Stimulated activated CD4-positive, alpha-beta T cell treated with anti-CD3 and anti-CD28 coated beads, TNF-alpha, amount 100 ng/mL, for 4 hours (primary cell): Measurements from ENCODE around the gene P2RY11.

Experiments used
- DNase-seq, 3 experiments: peaks; one replicate each; pipeline ENCODE4 v3.0.0-alpha.2; 2020; ENCODE audit warnings: low read depth in 3 of 3

Gene P2RY11

GRCh38 chr19:10113964-10114650 is 2.6 kb downstream of the P2RY11 start:
- DNase-seq, result no peak

GRCh38 chr19:10114651-10115391 is 3.3 kb downstream of the P2RY11 start:
- no peak for DNase-seq

GRCh38 chr19:10115392-10116084 is 4.0 kb downstream of the P2RY11 start:
- no peak for DNase-seq

GRCh38 chr19:10116085-10116865 is 4.8 kb downstream of the P2RY11 start:
- no peak for DNase-seq

DNA sequence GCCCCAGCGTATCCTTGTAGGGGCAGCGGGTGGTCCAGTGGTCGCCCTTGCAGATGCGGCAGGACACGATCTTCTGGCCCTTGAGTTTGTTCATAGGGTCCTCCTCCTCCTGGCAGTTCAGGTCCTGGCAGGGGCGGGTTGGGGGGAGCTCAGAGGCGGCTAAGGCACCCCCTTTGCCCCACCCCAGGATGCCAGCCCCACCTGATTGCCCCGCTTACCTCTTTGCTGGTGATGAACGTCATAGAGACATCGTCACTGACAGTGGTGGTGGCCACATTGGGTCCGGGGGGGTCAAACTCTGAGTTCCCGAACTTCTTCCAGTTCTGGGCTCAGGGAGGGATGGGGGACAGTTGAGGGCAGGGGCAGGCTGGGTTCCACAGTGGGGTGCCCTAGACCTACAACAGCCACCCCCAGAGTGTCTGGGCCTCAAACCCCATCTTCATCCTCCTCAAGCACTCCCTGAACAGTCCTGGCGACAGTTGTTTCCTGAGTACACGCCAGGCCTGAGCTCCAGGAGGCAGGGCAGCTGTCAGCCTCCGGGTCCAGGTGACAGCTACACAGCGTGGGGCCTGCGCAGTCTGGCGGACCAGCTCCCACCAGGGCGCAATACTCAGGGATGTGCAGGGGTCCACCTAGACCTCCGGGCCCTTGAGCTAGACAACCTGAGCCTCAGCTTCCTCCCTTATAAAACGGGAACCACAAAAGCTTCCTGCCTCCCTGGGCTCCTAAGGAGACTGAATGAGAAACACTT is 5.5 kb downstream of the P2RY11 start:
- no peak for DNase-seq

DNA sequence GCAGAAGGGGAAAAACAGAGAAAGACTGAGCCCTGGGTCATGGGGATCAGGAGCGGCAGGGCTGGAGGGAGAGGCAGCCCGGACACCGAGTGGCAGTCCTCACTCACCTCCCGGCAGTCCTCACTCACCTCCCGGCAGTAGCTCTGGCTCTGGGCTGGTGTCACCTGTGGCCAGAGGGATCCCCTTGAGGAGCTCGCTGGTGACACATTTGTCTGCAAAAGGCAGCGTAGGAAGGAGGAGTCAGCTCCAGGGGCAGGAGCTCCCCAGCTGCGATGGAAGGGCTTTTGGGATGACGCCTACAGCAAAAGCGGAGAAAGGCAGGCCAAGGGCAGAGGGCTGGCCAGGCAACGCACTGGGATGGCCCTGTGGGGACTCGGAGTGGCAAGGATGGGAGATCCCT is 7.5 kb downstream of the P2RY11 start:
- DNase-seq, result no peak

GRCh38 chr19:10120538-10121189 is 9.2 kb downstream of the P2RY11 start:
- DNase-seq, result no peak

DNA sequence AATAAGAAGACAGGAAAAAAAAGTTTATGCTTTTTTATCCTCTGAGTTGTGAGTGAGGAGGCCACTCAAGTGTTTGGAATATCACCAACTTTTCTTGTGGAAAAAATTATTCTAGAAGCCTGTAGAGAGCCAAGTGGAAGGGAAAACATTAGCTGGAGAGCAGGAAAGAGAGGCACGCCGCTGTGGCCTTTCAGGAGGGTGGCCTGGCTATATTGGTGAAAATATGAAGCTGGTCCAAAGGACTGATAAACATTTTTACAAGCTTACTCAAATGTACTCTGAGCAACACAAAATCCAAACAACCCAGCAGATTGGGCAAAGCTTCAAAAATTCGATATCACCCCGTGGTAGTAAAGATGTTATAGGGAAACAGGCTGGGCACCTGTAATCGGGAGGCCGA is 10.6 kb downstream of the P2RY11 start:
- DNase-seq, result no peak

DNA sequence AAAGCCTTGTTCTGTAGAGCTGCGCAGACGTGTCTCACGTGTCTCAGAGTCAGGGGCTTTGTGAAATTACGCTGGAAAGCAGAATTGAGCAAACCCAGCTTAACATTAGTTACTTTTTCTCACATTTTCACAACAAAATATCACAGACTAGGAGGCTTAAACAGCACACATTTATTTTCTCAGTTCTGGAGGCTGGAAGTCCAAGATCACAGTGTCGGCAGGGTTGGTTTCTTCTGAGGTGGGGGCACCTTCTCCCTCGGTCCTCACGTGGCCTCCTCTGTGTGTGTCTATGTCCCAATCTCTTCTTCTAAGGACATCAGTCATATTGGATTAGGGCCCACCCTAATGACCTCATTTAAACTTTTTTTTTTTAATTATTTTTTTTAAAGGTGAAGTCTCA is 12.9 kb downstream of the P2RY11 start:
- no peak for DNase-seq

GRCh38 chr19:10126213-10126639 is 14.7 kb downstream of the P2RY11 start:
- no peak for DNase-seq

- DNase-seq, result no peak
Observed at GRCh38 chr19:10132905-10133304, 21.4 kb downstream of the P2RY11 start.

- no peak for DNase-seq
Observed at GRCh38 chr19:10133596-10133995, 22.1 kb downstream of the P2RY11 start.

DNA sequence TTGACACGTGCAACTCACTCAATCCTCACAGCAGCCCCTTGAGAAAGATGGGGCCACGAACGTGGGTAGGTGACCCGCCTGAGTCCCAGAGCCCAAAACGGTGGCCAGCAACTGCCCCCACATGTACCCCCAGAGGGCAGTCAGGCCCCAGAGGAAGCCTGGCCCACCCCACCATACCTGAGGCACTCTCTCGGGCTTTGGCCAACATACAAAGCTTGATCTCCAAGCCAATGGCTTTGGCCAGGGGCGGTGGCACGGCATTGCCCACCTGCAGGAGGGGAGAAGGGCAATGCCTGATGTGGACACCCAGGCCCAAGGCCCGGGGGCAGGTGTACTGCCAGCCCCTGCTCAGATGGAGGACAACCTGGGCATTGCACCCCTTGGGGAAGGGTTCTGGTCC is 22.5 kb downstream of the P2RY11 start:
- DNase-seq, result no peak

GRCh38 chr19:10135551-10136334 is 24.2 kb downstream of the P2RY11 start:
- no peak for DNase-seq

DNA sequence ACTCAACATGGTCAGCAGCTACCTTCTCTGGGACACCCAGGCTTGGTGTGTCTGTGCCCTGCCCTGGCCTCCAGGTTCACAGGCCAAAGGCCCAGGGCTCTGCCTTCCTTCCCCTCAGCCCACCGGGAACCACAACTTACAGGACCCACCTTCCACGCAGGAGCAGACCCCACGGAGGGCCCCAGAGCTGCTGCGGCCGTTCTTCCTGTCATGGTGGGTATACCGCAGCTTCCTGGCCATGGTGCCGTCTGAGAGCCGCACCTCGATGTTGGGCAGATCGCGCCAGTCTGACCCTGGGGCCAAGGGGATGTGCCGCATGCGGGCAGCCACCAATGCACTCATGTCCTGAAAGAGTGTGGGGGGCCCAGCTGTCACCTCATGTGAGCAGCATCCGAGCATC is 25.4 kb downstream of the P2RY11 start:
- DNase-seq, result no peak

GRCh38 chr19:10137751-10138682 is 26.5 kb downstream of the P2RY11 start:
- no peak for DNase-seq

DNA sequence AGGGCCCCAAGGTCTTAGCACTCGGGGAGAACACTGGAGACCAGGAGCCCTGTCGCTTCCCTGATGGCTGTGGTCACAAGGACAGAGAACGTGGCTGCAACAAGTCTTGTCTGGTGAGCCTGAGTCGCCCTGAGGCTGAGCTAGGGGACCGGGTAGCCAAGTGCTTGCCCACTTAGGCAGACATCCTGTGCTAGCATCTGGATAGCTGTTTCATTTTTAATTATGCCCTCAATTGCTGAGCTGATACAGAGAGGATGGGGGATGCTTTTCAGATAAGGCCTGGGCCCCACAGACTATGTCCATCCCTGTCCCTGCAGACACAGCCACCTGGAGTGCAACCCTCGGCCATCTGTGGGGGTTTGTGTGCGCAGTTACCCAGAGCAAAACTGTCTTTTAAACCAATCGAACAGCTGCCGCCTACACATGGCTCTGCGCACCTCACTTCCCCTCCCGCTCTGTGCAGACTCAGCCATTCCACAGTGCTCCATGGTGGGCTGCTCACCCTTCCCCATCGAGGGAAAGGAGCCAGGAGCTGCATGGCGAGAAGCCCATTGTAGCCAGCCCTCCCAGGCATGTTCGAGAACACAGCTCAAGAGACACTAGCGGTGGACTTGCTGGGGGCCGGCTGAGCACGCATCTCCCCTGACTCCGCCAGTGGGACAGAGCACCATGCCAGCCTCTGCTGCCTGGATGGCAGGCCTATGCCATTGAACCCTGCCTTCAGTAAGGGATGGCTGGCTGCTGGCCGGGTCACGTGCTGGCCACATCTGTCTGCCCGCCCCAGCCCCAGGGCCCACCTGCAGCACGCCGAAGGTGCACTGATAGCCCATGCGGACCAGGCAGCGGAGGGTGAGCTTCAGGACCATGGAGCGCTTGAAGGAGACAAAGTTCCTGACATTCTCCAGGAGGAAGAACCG is 27.6 kb downstream of the P2RY11 start:
- no peak for DNase-seq

GRCh38 chr19:10139952-10140351 is 28.5 kb downstream of the P2RY11 start:
- no peak for DNase-seq
